GM03348 (cell line): ENCODE results near the gene SCN8A.
A peak's percentile ranks its signal among the peaks of the same experiment; 100 is the strongest.

Experiments used
- DNase-seq: peaks from one replicate; pipeline ENCODE4 v3.0.0; 2012; ENCODE audit warnings: low spot score

SCN8A gene

GRCh38 chr12:51852404-51853137 lies 261.5 kb downstream of the SCN8A start:
- DNase-seq, result peak; percentile 64

- peak; percentile 93 for DNase-seq
Observed at GRCh38 chr12:51855586-51856428, 264.8 kb downstream of the SCN8A start.

- no peak for DNase-seq
Observed at GRCh38 chr12:51860986-51861385, 270.0 kb downstream of the SCN8A start.
